DMS53 (cell line): Measurements from ENCODE around the gene TLL2.

Experiments used
- DNase-seq: peaks from one replicate; lab custom pipeline; 2025; lab: John Stamatoyannopoulos, UW

The TLL2 gene

GRCh38 chr10:96319754-96320474 is 193.8 kb downstream of the TLL2 start:
- DNase-seq, result peak; percentile 65

DNA sequence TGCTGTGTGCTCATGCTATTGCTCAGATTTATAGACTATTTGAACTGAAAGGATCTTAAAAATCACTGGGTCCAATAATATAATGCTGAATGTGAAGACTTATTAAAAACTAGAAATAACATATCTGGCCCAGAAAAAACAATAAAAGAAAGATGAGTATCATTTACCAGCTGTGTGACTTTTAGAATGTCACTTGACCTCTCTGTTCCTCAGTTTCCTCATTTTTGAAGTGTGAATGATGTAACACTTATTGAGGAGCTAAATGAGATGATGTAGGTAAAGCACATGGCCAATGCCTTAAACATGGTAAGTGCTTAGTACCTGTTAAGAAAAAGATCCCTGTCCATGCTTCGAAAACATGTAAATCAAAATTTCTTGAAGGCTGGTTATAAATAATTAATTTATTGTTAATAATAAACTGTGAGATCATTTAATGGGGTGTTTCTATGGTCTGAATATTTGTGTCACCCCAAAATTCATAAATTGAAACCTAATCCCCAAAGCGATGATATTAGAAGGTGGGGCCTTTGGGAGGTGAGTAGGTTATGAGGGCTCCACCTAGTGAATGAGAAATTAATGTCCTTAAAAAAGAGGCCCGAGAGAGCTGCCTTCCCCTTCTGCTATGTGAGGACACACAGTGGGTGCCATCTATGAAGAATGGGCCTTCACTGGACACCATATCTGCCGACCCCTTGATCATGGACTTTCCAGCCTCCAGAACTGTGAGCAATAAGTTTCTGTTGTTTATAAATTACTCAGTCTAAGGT is 196.5 kb downstream of the TLL2 start:
- DNase-seq, result no peak
